HG03108 (cell line): ENCODE results near the gene ZACN.
"Not testable (repeated sequence)": the region's sequence is repeated elsewhere in the genome, so short reads cannot be mapped to it uniquely, and the experiment has no call there.

Experiments
- ATAC-seq: cut with Tn5 transposase; IDR thresholded peaks from one replicate; pipeline ENCODE4 v1.9.1; 2021; ENCODE audit warnings: moderate library complexity; ENCODE audit not compliant: unreplicated experiment

ZACN gene

GRCh38 chr17:76078860-76079534 lies at the start of gene ZACN:
Gene ZACN (plus strand): TSS chr17:76079182. CDS start chr17:76079265, 83 bp downstream.
- ATAC-seq, result no peak

GRCh38 chr17:76032073-76032779 lies 46.8 kb upstream of the ZACN start:
- ATAC-seq, result no peak

GRCh38 chr17:76032780-76033108 lies 46.2 kb upstream of the ZACN start:
- ATAC-seq, result no peak

- ATAC-seq, result no peak
Measured at GRCh38 chr17:76033139-76033538, 45.8 kb upstream of the ZACN start.

GRCh38 chr17:76034428-76035350 lies 44.3 kb upstream of the ZACN start:
- no peak for ATAC-seq

GRCh38 chr17:76036497-76037261 lies 42.3 kb upstream of the ZACN start:
- no peak for ATAC-seq

- no peak for ATAC-seq
Measured at GRCh38 chr17:76038050-76038449, 40.9 kb upstream of the ZACN start.

GRCh38 chr17:76039121-76039520 lies 39.9 kb upstream of the ZACN start:
- ATAC-seq, result no peak

- no peak for ATAC-seq
Measured at GRCh38 chr17:76040376-76040775, 38.6 kb upstream of the ZACN start.

GRCh38 chr17:76042868-76043267 lies 36.1 kb upstream of the ZACN start:
- ATAC-seq, result not testable (repeated sequence)

- ATAC-seq, result not testable (repeated sequence)
Measured at GRCh38 chr17:76044475-76045007, 34.4 kb upstream of the ZACN start.

- no peak for ATAC-seq
Measured at GRCh38 chr17:76046064-76046463, 32.9 kb upstream of the ZACN start.

GRCh38 chr17:76048025-76048605 lies 30.9 kb upstream of the ZACN start:
- ATAC-seq, result no peak

GRCh38 chr17:76048711-76049110 lies 30.3 kb upstream of the ZACN start:
- no peak for ATAC-seq

- no peak for ATAC-seq
Measured at GRCh38 chr17:76049239-76049638, 29.7 kb upstream of the ZACN start.

- no peak for ATAC-seq
Measured at GRCh38 chr17:76049836-76050537, 29.0 kb upstream of the ZACN start.

- no peak for ATAC-seq
Measured at GRCh38 chr17:76050538-76051467, 28.2 kb upstream of the ZACN start.

- no peak for ATAC-seq
Measured at GRCh38 chr17:76051561-76051960, 27.4 kb upstream of the ZACN start.
